Activated naive CD8-positive, alpha-beta T cell (primary cell): ENCODE data around the gene RPS6KA2.
"Not testable (repeated sequence)": the region's sequence is repeated elsewhere in the genome, so short reads cannot be mapped to it uniquely, and the experiment has no call there.

Source experiments
- H3K27ac Mint-ChIP-seq: one replicate; pipeline ENCODE4 v1.8.0; 2021; ENCODE audit warnings: mixed read lengths
- H3K27me3 Mint-ChIP-seq: one replicate; pipeline ENCODE4 v1.8.0; 2021; ENCODE audit warnings: mixed read lengths
- H3K36me3 Mint-ChIP-seq: one replicate; pipeline ENCODE4 v1.8.0; 2021; ENCODE audit warnings: mixed read lengths
- H3K4me1 Mint-ChIP-seq: one replicate; pipeline ENCODE4 v1.8.0; 2021; ENCODE audit warnings: low read depth, mixed read lengths
- H3K4me3 Mint-ChIP-seq: one replicate; pipeline ENCODE4 v1.8.0; 2021; ENCODE audit warnings: mild to moderate bottlenecking, mixed read lengths
- H3K9me3 Mint-ChIP-seq: one replicate; pipeline ENCODE4 v1.8.0; 2021; ENCODE audit warnings: low read depth, mixed read lengths

RPS6KA2 gene

GRCh38 chr6:166400649-166401250, 226.3 kb downstream of the RPS6KA2 start:
- H3K4me1 Mint-ChIP-seq, H3K36me3 Mint-ChIP-seq, H3K27ac Mint-ChIP-seq, H3K9me3 Mint-ChIP-seq, H3K27me3 Mint-ChIP-seq, H3K4me3 Mint-ChIP-seq: not testable (repeated sequence)

- no peaks in the 10 kb centered on the region for H3K27me3 Mint-ChIP-seq
- peaks cover 3% of the 10 kb centered on the region for H3K36me3 Mint-ChIP-seq
- H3K27ac Mint-ChIP-seq: no peak overlapping the region
- H3K4me1 Mint-ChIP-seq: no peaks in the 10 kb centered on the region
- no peaks in the 10 kb centered on the region for H3K9me3 Mint-ChIP-seq
- H3K4me3 Mint-ChIP-seq: no peak overlapping the region
Observed at GRCh38 chr6:166400181-166400580, 226.9 kb downstream of the RPS6KA2 start.

GRCh38 chr6:166398348-166398747, 228.7 kb downstream of the RPS6KA2 start:
- Mint-ChIP-seq H3K27me3 (no peaks in the 10 kb centered on the region), H3K4me3 (no peak overlapping the region), H3K36me3 (peaks cover 3% of the 10 kb centered on the region), H3K4me1 (no peaks in the 10 kb centered on the region), H3K27ac (no peak overlapping the region), H3K9me3 (no peaks in the 10 kb centered on the region)

- H3K27ac Mint-ChIP-seq: no peak overlapping the region
- H3K27me3 Mint-ChIP-seq: no peaks in the 10 kb centered on the region
- H3K36me3 Mint-ChIP-seq: peaks cover 3% of the 10 kb centered on the region
- H3K4me3 Mint-ChIP-seq: no peak overlapping the region
- H3K4me1 Mint-ChIP-seq: no peaks in the 10 kb centered on the region
- no peaks in the 10 kb centered on the region for H3K9me3 Mint-ChIP-seq
Observed at GRCh38 chr6:166397849-166398248, 229.2 kb downstream of the RPS6KA2 start.

GRCh38 chr6:166395778-166396177, 231.3 kb downstream of the RPS6KA2 start:
- no peak overlapping the region for H3K27ac Mint-ChIP-seq
- H3K4me3 Mint-ChIP-seq: no peak overlapping the region
- H3K4me1 Mint-ChIP-seq: no peaks in the 10 kb centered on the region
- no peaks in the 10 kb centered on the region for H3K9me3 Mint-ChIP-seq
- H3K36me3 Mint-ChIP-seq: peaks cover 3% of the 10 kb centered on the region
- H3K27me3 Mint-ChIP-seq: no peaks in the 10 kb centered on the region

- Mint-ChIP-seq H3K9me3 (no peaks in the 10 kb centered on the region), H3K4me3 (no peak overlapping the region), H3K27me3 (no peaks in the 10 kb centered on the region), H3K4me1 (no peaks in the 10 kb centered on the region), H3K36me3 (peaks cover 3% of the 10 kb centered on the region), H3K27ac (no peak overlapping the region)
Observed at GRCh38 chr6:166395351-166395750, 231.7 kb downstream of the RPS6KA2 start.

GRCh38 chr6:166394036-166394892, 232.8 kb downstream of the RPS6KA2 start:
- no peaks in the 10 kb centered on the region for H3K9me3 Mint-ChIP-seq
- peaks cover 2% of the 10 kb centered on the region for H3K36me3 Mint-ChIP-seq
- H3K4me1 Mint-ChIP-seq: no peaks in the 10 kb centered on the region
- H3K27me3 Mint-ChIP-seq: no peaks in the 10 kb centered on the region
- no peak overlapping the region for H3K27ac Mint-ChIP-seq
- H3K4me3 Mint-ChIP-seq: no peak overlapping the region

- Mint-ChIP-seq H3K9me3 (no peaks in the 10 kb centered on the region), H3K27ac (no peak overlapping the region), H3K27me3 (no peaks in the 10 kb centered on the region), H3K4me3 (no peak overlapping the region), H3K4me1 (no peaks in the 10 kb centered on the region), H3K36me3 (no peaks in the 10 kb centered on the region)
Observed at GRCh38 chr6:166393535-166393823, 233.6 kb downstream of the RPS6KA2 start.

- not testable (repeated sequence) for H3K27me3 Mint-ChIP-seq, H3K36me3 Mint-ChIP-seq, H3K9me3 Mint-ChIP-seq, H3K4me1 Mint-ChIP-seq, H3K27ac Mint-ChIP-seq, H3K4me3 Mint-ChIP-seq
Observed at GRCh38 chr6:166392755-166393534, 234.1 kb downstream of the RPS6KA2 start.

GRCh38 chr6:166389119-166389518, 237.9 kb downstream of the RPS6KA2 start:
- H3K27me3 Mint-ChIP-seq: no peaks in the 10 kb centered on the region

GRCh38 chr6:166388290-166389004, 238.6 kb downstream of the RPS6KA2 start:
- no peaks in the 10 kb centered on the region for H3K36me3 Mint-ChIP-seq
- H3K9me3 Mint-ChIP-seq: no peaks in the 10 kb centered on the region
- no peak overlapping the region for H3K4me3 Mint-ChIP-seq
- no peak overlapping the region for H3K27ac Mint-ChIP-seq
- no peaks in the 10 kb centered on the region for H3K27me3 Mint-ChIP-seq
- H3K4me1 Mint-ChIP-seq: peaks cover 7% of the 10 kb centered on the region

More at GRCh38 chr6:166389119-166389518, 237.9 kb downstream of the RPS6KA2 start:
- no peak overlapping the region for H3K4me3 Mint-ChIP-seq
- no peaks in the 10 kb centered on the region for H3K36me3 Mint-ChIP-seq
- H3K27ac Mint-ChIP-seq: no peak overlapping the region
- H3K4me1 Mint-ChIP-seq: peaks cover 3% of the 10 kb centered on the region
- H3K9me3 Mint-ChIP-seq: no peaks in the 10 kb centered on the region

GRCh38 chr6:166387642-166388289, 239.3 kb downstream of the RPS6KA2 start:
- Mint-ChIP-seq H3K27ac (no peak overlapping the region), H3K4me1 (peaks cover 7% of the 10 kb centered on the region), H3K9me3 (no peaks in the 10 kb centered on the region), H3K27me3 (no peaks in the 10 kb centered on the region), H3K4me3 (no peak overlapping the region), H3K36me3 (no peaks in the 10 kb centered on the region)

GRCh38 chr6:166387098-166387497, 240.0 kb downstream of the RPS6KA2 start:
- not testable (repeated sequence) for H3K4me3 Mint-ChIP-seq, H3K9me3 Mint-ChIP-seq, H3K4me1 Mint-ChIP-seq, H3K27ac Mint-ChIP-seq, H3K27me3 Mint-ChIP-seq, H3K36me3 Mint-ChIP-seq

GRCh38 chr6:166386111-166386510, 240.9 kb downstream of the RPS6KA2 start:
- H3K27me3 Mint-ChIP-seq: no peaks in the 10 kb centered on the region
- no peaks in the 10 kb centered on the region for H3K36me3 Mint-ChIP-seq
- peaks cover 13% of the 10 kb centered on the region for H3K4me1 Mint-ChIP-seq
- no peak overlapping the region for H3K4me3 Mint-ChIP-seq
- no peaks in the 10 kb centered on the region for H3K9me3 Mint-ChIP-seq
- H3K27ac Mint-ChIP-seq: no peak overlapping the region
